ENCODE results near the gene GTF2E1.

The GTF2E1 gene

DNA sequence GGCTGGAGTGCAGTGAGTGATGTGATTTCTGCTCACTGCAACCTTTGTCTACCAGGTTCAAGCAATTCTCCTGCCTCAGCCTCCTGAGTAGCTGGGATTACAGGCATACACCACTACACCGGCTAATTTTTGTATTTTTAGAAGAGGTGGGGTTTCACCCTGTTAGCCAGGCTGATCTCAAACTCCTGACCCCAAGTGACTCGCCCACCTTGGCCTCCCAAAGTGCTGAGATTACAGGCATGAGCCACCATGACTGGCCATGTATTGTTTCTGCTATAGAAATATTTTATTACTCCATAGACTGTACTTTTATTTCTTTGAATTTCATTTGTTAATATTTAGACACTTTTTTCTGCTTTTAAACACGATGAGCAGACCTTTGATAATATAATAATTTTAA, 60.4 kb downstream of the GTF2E1 start:
- H3K4me3 ChIP-seq (ENCODE audit: low read depth, low read length): no peak overlapping the region
- DNase-seq (ENCODE audit: low read depth): no peak
- TF ChIP-seq MYC (IDR thresholded peaks at IDR 0.05; ENCODE audit: low read depth, low read length): no peak
- no peak for TF ChIP-seq POLR2A (IDR thresholded peaks at IDR 0.05; ENCODE audit: extremely low read depth, insufficient read length)
- TF ChIP-seq, protein P1, sequence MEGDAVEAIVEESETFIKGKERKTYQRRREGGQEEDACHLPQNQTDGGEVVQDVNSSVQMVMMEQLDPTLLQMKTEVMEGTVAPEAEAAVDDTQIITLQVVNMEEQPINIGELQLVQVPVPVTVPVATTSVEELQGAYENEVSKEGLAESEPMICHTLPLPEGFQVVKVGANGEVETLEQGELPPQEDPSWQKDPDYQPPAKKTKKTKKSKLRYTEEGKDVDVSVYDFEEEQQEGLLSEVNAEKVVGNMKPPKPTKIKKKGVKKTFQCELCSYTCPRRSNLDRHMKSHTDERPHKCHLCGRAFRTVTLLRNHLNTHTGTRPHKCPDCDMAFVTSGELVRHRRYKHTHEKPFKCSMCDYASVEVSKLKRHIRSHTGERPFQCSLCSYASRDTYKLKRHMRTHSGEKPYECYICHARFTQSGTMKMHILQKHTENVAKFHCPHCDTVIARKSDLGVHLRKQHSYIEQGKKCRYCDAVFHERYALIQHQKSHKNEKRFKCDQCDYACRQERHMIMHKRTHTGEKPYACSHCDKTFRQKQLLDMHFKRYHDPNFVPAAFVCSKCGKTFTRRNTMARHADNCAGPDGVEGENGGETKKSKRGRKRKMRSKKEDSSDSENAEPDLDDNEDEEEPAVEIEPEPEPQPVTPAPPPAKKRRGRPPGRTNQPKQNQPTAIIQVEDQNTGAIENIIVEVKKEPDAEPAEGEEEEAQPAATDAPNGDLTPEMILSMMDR (IDR thresholded peaks at IDR 0.05; ENCODE audit: low read depth, low read length): no peak
- TF ChIP-seq, protein P2, sequence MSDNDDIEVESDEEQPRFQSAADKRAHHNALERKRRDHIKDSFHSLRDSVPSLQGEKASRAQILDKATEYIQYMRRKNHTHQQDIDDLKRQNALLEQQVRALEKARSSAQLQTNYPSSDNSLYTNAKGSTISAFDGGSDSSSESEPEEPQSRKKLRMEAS (IDR thresholded peaks at IDR 0.05; ENCODE audit: low read depth, low read length): no peak

DNA sequence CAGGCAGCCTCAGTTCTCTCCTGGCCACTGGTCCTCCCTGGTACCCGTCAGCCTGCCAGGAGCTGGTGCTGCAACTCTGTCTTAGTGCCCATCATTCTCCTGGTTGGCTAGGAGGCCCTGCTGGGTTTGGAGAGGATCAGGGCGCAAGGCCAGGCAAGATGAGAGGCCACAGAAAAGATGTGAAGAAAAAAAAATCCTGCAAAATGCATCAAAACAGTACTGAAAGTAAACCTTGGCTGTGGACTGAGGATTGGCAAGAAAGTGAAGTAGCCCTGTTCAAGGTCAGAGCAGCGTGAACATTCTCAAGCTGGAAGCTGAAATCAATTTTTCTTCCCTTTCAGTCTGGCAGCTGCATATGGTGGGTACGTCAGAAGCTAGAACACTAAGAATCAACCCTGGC, 74.2 kb downstream of the GTF2E1 start:
- no peak for DNase-seq (ENCODE audit: low read depth)
- TF ChIP-seq MYC (IDR thresholded peaks at IDR 0.05; ENCODE audit: low read depth, low read length) (no peak), POLR2A (IDR thresholded peaks at IDR 0.05; ENCODE audit: extremely low read depth, insufficient read length) (no peak)
- TF ChIP-seq, protein P2 (IDR thresholded peaks at IDR 0.05; ENCODE audit: low read depth, low read length): no peak
- TF ChIP-seq, protein P1 (IDR thresholded peaks at IDR 0.05; ENCODE audit: low read depth, low read length): no peak
- no peak overlapping the region for H3K4me3 ChIP-seq (ENCODE audit: low read depth, low read length)

DNA sequence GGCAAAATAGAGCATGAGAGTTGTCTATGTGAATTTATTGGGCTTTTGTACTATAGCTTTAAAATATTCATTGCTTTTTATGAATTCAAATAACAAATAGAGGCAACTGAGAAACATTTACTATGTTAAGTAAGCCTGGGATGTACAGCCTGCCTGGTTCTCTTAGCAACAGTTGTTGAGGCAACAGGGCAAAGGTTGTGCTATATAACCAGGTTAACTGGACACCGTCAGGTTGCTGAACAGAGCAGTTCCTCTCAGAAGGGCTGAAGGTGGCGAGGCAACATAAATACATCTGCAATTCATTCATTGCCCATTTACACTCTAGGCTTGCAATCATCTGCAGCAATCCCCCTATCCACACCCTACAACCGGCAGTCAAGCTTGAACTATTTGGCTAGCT, 78.2 kb downstream of the GTF2E1 start:
- no peak for TF ChIP-seq POLR2A (IDR thresholded peaks at IDR 0.05; ENCODE audit: extremely low read depth, insufficient read length)
- TF ChIP-seq, protein P1 (IDR thresholded peaks at IDR 0.05; ENCODE audit: low read depth, low read length): no peak
- no peak for TF ChIP-seq MYC (IDR thresholded peaks at IDR 0.05; ENCODE audit: low read depth, low read length)
- TF ChIP-seq, protein P2 (IDR thresholded peaks at IDR 0.05; ENCODE audit: low read depth, low read length): no peak
- no peak for DNase-seq (ENCODE audit: low read depth)
- H3K4me3 ChIP-seq (ENCODE audit: low read depth, low read length): no peak overlapping the region

DNA sequence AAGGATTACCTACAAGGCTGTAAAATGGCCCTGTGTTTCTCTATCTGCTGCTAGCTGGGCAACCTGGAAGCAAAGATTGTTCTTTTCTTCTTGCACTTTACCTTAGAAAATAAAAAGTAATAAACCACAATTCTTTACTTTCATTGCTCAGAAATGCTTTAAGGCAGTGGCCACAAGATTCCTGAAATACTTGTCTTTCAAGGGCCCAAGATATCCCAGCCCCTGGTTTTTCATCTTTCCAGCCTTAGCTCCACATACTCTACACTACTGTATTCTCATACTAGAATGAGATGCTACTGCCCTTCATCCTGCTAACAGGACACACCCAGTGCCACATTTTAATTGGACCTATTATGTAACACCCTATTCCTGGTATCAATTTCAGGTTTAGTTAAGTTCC, 78.9 kb downstream of the GTF2E1 start:
- TF ChIP-seq, protein P1 (IDR thresholded peaks at IDR 0.05; ENCODE audit: low read depth, low read length): no peak
- TF ChIP-seq POLR2A (IDR thresholded peaks at IDR 0.05; ENCODE audit: extremely low read depth, insufficient read length): no peak
- TF ChIP-seq, protein P2 (IDR thresholded peaks at IDR 0.05; ENCODE audit: low read depth, low read length): no peak
- TF ChIP-seq MYC (IDR thresholded peaks at IDR 0.05; ENCODE audit: low read depth, low read length): no peak
- H3K4me3 ChIP-seq (ENCODE audit: low read depth, low read length): no peak overlapping the region
- no peak for DNase-seq (ENCODE audit: low read depth)

DNA sequence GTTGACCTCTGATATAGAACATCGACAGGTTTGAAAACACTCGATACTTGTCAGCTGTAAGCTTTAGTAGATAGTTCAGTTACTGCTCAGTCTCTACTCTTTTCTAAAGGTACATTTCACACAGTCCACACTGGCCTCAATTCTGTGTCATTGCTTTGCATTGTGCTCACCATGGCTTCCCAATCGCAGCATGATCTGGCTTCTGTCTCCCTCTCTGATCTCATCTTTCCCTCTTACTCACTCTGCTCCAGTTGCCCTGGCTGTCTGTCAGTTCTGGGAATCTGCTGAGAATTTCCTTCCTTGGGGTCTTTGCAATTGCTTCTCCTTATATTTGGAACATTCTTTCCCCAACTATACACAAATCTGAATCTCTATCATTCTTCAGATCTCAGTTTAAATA, 80.6 kb downstream of the GTF2E1 start:
- DNase-seq (ENCODE audit: low read depth): no peak
- TF ChIP-seq, protein P1 (IDR thresholded peaks at IDR 0.05; ENCODE audit: low read depth, low read length): no peak
- no peak for TF ChIP-seq MYC (IDR thresholded peaks at IDR 0.05; ENCODE audit: low read depth, low read length)
- TF ChIP-seq POLR2A (IDR thresholded peaks at IDR 0.05; ENCODE audit: extremely low read depth, insufficient read length): no peak
- TF ChIP-seq, protein P2 (IDR thresholded peaks at IDR 0.05; ENCODE audit: low read depth, low read length): no peak

DNA sequence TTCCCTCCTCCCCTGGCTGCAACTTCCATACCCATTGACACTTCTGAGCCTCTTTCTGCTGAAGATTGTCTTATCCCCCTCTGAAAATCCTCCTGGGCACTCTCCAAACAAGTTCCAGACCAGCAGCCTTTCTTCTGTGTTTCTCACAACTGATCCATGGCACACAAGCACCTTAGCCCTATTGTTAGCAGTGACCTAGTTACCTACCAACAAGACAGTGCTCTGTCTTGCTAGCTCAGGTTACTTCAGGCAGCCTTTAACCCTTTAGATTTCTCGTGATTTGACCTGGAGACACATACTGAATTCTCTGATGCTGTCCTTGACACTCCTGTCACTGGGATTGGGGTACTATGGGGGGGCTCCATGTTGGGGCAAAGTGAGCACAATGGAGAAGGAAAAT, 82.1 kb downstream of the GTF2E1 start:
- TF ChIP-seq MYC (IDR thresholded peaks at IDR 0.05; ENCODE audit: low read depth, low read length): no peak
- TF ChIP-seq, protein P1 (IDR thresholded peaks at IDR 0.05; ENCODE audit: low read depth, low read length): no peak
- TF ChIP-seq, protein P2 (IDR thresholded peaks at IDR 0.05; ENCODE audit: low read depth, low read length): no peak
- no peak for TF ChIP-seq POLR2A (IDR thresholded peaks at IDR 0.05; ENCODE audit: extremely low read depth, insufficient read length)
- DNase-seq (ENCODE audit: low read depth): no peak
- H3K4me3 ChIP-seq (ENCODE audit: low read depth, low read length): no peak overlapping the region

More for the DNA sequence above, 80.6 kb downstream of the GTF2E1 start:
- H3K4me3 ChIP-seq (ENCODE audit: low read depth, low read length): no peak overlapping the region

All from NB4 (cell line).